HepG2 (cell line): ENCODE measurements around the gene RYR2. TPM values are rescaled to one million over a fixed set of nuclear protein-coding genes. Genes with fewer than 3 reads are reported as not detected.
A peak's percentile ranks its signal among the peaks of the same experiment; 100 is the strongest.

Source experiments
- ARHGAP35 ChIP-seq: sonication (generic); formaldehyde crosslinking; IDR thresholded peaks from 2 replicates; pipeline ENCODE4 v1.9.0; 2022; ENCODE audit warnings: mild to moderate bottlenecking, inconsistent platforms, moderate library complexity, missing genetic modification reagents, borderline replicate concordance
- ATM ChIP-seq: fragments of 450-650 bp; IDR thresholded peaks from 2 replicates; pipeline ENCODE4 v1.7.1; 2017; ENCODE audit warnings: mild to moderate bottlenecking, borderline replicate concordance
- EZH2 ChIP-seq: conservative IDR thresholded peaks from 2 replicates; pipeline ENCODE4 v1.6.1; 2012; ENCODE audit warnings: mild to moderate bottlenecking, low read depth, low read length, moderate library complexity
- IRF2 ChIP-seq: IDR thresholded peaks from 2 replicates; pipeline ENCODE4 v1.6.1; 2018; ENCODE audit warnings: missing genetic modification reagents, missing compliant biosample characterization
- KMT2A ChIP-seq: sonication (generic); formaldehyde crosslinking; IDR thresholded peaks from 2 replicates; pipeline ENCODE4 v1.4.0; 2020; ENCODE audit warnings: missing genetic modification reagents
- MXD1 ChIP-seq: sonication (generic); formaldehyde crosslinking; IDR thresholded peaks from 2 replicates; pipeline ENCODE4 v1.4.0; 2020; ENCODE audit warnings: mild to moderate bottlenecking, missing genetic modification reagents
- MXD4 ChIP-seq: IDR thresholded peaks from 2 replicates; pipeline ENCODE4 v1.6.1; 2016; ENCODE audit warnings: mild to moderate bottlenecking, missing biosample characterization, missing genetic modification reagents
- ZFP82 ChIP-seq: sonication (generic); formaldehyde crosslinking; IDR thresholded peaks from 2 replicates; pipeline ENCODE4 v1.5.1; 2020; ENCODE audit warnings: mild to moderate bottlenecking, missing genetic modification reagents, borderline replicate concordance
- ZNF354B ChIP-seq: sonication (generic); formaldehyde crosslinking; IDR thresholded peaks from 2 replicates; pipeline ENCODE4 v1.8.0; 2022; ENCODE audit warnings: mild to moderate bottlenecking, missing genetic modification reagents
- ZNF431 ChIP-seq: sonication (generic); formaldehyde crosslinking; IDR thresholded peaks from 2 replicates; pipeline ENCODE4 v1.9.0; 2022; ENCODE audit warnings: missing genetic modification reagents, low read depth, mild to moderate bottlenecking, borderline replicate concordance
- ZNF720 ChIP-seq: sonication (generic); formaldehyde crosslinking; IDR thresholded peaks from 2 replicates; pipeline ENCODE4 v1.4.0; 2020; ENCODE audit warnings: missing genetic modification reagents
- ZNF841 ChIP-seq: sonication (generic); formaldehyde crosslinking; IDR thresholded peaks from 2 replicates; pipeline ENCODE4 v1.8.1; 2023; ENCODE audit warnings: missing genetic modification reagents, borderline replicate concordance
- polyA plus RNA-seq, 8 experiments: library from polyadenylated mRNA; depleted of rRNA in 3 of 8; stranded (reverse) in 7 of 8; unstranded in 1 of 8; fragments of >200 nt; fragmentation: Illumina TruSeq in 4 of 8; extraction: Trizol in 4 of 8; gene quantifications; 2 replicates each; pipeline versions ENCODE4 v1.2.1 to v1.2.3, GENCODE V29; 2011 to 2016; ENCODE audit warnings: low read depth in 4 of 8, missing spikeins in 1 of 8, mixed read lengths in 1 of 8; ENCODE audit not compliant: insufficient read depth in 1 of 8
- total RNA-seq, 5 experiments: library from RNA; depleted of rRNA; stranded (reverse); fragments of >200 nt; fragmentation: Illumina TruSeq; extraction: Trizol; gene quantifications; 2 replicates each; pipeline ENCODE4 v1.2.3, GENCODE V29; 2016; ENCODE audit warnings: low read depth in 1 of 5
- TF ChIP-seq, protein P1 (sequence below): sonication (generic); formaldehyde crosslinking; IDR thresholded peaks from 2 replicates; pipeline ENCODE4 v1.8.1; 2023; ENCODE audit warnings: mild to moderate bottlenecking, missing genetic modification reagents

Gene RYR2
- total and polyA plus RNA-seq, 2 of the 13 experiments (the other 11 are each of a cell fraction or from before 2014, with no cell fraction given), result not detected

DNA sequence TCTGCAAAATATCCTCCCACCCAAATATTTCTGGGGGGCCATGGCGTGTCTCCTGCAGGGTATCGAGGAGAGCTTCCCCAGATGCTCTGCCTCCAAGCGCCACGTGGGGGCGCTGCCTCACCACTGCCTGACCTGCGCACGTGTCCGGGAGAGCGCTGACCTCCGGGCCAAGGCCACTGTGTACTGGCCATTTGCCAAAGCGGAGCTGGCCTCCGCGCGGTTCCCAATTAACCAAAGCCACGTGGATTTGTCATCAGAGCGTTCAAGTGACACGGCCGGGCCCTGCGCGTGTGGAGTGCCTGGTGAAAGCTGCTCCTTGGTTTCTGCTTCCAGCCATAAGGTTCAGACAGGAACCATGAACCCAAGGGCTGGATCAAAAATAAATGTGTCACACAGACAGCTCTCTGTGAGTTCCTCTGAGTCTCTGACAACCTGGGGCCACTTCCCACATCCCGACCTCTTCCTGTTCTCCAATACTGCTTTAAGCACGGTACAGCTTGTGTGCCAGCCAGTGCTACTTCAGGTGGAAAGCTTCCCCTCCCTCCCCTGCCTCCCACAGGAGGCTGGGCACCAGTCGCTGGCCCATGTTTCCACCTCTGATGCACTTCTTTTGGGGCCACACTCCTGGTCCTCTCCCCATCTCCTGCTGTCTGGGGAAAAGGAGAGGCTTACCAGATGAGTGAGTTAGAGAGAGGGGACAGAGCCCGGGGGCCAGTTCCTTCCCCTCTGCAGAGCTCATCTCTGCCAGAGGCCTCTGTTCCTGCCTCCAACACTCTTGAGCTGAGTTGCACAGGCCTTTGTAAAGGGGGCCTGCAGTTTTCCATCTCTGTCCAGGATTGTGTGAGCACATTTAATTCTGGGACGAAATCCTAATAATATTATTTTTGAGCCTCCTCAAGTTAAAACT, 822.6 kb downstream of the RYR2 start (continued):
- TF ChIP-seq ZNF354B (CRISPR knock-in tag) (0 out of 2 replicates have a peak, but pooled peaks have one; percentile 50), ZFP82 (CRISPR knock-in tag) (no peak), IRF2 (0 out of 2 replicates have a peak, but pooled peaks have one; percentile 51), ZNF841 (CRISPR knock-in tag) (0 out of 2 replicates have a peak, but pooled peaks have one; percentile 54), KMT2A (CRISPR knock-in tag) (no peak), MXD1 (CRISPR knock-in tag) (peak; percentile 65; the same call in 1 of the 2 replicates), EZH2 (no peak), ATM (no peak), ZNF720 (CRISPR knock-in tag) (no peak), ARHGAP35 (CRISPR knock-in tag) (no peak), ZNF431 (CRISPR knock-in tag) (peak; percentile 76; the same call in 1 of the 2 replicates), MXD4 (CRISPR knock-in tag) (peak; percentile 88)
- TF ChIP-seq, protein P1, sequence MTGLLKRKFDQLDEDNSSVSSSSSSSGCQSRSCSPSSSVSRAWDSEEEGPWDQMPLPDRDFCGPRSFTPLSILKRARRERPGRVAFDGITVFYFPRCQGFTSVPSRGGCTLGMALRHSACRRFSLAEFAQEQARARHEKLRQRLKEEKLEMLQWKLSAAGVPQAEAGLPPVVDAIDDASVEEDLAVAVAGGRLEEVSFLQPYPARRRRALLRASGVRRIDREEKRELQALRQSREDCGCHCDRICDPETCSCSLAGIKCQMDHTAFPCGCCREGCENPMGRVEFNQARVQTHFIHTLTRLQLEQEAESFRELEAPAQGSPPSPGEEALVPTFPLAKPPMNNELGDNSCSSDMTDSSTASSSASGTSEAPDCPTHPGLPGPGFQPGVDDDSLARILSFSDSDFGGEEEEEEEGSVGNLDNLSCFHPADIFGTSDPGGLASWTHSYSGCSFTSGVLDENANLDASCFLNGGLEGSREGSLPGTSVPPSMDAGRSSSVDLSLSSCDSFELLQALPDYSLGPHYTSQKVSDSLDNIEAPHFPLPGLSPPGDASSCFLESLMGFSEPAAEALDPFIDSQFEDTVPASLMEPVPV, result peak; percentile 85
